Measurements from ENCODE around the gene ATP1A2. TPM values are rescaled to one million over a fixed set of nuclear protein-coding genes. Genes with fewer than 3 reads are reported as not detected.

Gene ATP1A2
- total RNA-seq, 4 donors from 2014 or later, result 1.1 to 5.8 (median 5.0) TPM

GRCh38 chr1:160082926-160083325 lies 32.6 kb upstream of the ATP1A2 start:
- WGBS, 2 donors, result 67 to 68% methylated on average over 3 of the region's 3 CpGs

DNA sequence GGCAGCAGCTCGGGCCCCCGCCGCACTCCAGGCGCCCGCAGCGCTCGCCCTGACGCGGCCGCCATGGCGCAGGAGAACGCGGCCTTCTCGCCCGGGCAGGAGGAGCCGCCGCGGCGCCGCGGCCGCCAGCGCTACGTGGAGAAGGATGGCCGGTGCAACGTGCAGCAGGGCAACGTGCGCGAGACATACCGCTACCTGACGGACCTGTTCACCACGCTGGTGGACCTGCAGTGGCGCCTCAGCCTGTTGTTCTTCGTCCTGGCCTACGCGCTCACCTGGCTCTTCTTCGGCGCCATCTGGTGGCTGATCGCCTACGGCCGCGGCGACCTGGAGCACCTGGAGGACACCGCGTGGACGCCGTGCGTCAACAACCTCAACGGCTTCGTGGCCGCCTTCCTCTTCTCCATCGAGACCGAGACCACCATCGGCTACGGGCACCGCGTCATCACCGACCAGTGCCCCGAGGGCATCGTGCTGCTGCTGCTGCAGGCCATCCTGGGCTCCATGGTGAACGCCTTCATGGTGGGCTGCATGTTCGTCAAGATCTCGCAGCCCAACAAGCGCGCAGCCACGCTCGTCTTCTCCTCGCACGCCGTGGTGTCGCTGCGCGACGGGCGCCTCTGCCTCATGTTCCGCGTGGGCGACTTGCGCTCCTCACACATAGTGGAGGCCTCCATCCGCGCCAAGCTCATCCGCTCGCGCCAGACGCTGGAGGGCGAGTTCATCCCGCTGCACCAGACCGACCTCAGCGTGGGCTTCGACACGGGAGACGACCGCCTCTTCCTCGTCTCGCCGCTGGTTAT lies 31.4 kb upstream of the ATP1A2 start:
- WGBS, 2 donors, result 47 to 54% methylated on average over 49 to 70 of the region's 96 CpGs

More at GRCh38 chr1:160082926-160083325, 32.6 kb upstream of the ATP1A2 start:
- TF ChIP-seq, protein P1, sequence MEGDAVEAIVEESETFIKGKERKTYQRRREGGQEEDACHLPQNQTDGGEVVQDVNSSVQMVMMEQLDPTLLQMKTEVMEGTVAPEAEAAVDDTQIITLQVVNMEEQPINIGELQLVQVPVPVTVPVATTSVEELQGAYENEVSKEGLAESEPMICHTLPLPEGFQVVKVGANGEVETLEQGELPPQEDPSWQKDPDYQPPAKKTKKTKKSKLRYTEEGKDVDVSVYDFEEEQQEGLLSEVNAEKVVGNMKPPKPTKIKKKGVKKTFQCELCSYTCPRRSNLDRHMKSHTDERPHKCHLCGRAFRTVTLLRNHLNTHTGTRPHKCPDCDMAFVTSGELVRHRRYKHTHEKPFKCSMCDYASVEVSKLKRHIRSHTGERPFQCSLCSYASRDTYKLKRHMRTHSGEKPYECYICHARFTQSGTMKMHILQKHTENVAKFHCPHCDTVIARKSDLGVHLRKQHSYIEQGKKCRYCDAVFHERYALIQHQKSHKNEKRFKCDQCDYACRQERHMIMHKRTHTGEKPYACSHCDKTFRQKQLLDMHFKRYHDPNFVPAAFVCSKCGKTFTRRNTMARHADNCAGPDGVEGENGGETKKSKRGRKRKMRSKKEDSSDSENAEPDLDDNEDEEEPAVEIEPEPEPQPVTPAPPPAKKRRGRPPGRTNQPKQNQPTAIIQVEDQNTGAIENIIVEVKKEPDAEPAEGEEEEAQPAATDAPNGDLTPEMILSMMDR (IDR thresholded peaks at IDR 0.05), result no peak
- no peak for TF ChIP-seq POLR2A (IDR thresholded peaks at IDR 0.05)
- no peak for DNase-seq (ENCODE audit: low spot score in 2 of 2)
- H3K4me3 ChIP-seq (ENCODE audit: low read depth, poor library complexity, severe bottlenecking), result no peak overlapping the region
- intact Hi-C loops (cut with DNase I; ENCODE audit: low total_unique reads), result no loop called here

GRCh38 chr1:160084771-160085321 lies 30.7 kb upstream of the ATP1A2 start:
- intact Hi-C loops (cut with DNase I; ENCODE audit: low total_unique reads), result no loop called here
- 88% methylated on average over 30 of the region's 30 CpGs for WGBS, 2 donors
- H3K4me3 ChIP-seq (ENCODE audit: low read depth, poor library complexity, severe bottlenecking), result no peak overlapping the region
- TF ChIP-seq, protein P1 (IDR thresholded peaks at IDR 0.05), result no peak
- no peak for TF ChIP-seq POLR2A (IDR thresholded peaks at IDR 0.05)
- no peak for DNase-seq (ENCODE audit: low spot score in 2 of 2)

More for the DNA sequence above, 31.4 kb upstream of the ATP1A2 start:
- H3K4me3 ChIP-seq (ENCODE audit: low read depth, poor library complexity, severe bottlenecking), result no peak overlapping the region
- TF ChIP-seq POLR2A (IDR thresholded peaks at IDR 0.05), result no peak
- no peak for DNase-seq (ENCODE audit: low spot score in 2 of 2)
- intact Hi-C loops (cut with DNase I; ENCODE audit: low total_unique reads), result no loop called here

DNA sequence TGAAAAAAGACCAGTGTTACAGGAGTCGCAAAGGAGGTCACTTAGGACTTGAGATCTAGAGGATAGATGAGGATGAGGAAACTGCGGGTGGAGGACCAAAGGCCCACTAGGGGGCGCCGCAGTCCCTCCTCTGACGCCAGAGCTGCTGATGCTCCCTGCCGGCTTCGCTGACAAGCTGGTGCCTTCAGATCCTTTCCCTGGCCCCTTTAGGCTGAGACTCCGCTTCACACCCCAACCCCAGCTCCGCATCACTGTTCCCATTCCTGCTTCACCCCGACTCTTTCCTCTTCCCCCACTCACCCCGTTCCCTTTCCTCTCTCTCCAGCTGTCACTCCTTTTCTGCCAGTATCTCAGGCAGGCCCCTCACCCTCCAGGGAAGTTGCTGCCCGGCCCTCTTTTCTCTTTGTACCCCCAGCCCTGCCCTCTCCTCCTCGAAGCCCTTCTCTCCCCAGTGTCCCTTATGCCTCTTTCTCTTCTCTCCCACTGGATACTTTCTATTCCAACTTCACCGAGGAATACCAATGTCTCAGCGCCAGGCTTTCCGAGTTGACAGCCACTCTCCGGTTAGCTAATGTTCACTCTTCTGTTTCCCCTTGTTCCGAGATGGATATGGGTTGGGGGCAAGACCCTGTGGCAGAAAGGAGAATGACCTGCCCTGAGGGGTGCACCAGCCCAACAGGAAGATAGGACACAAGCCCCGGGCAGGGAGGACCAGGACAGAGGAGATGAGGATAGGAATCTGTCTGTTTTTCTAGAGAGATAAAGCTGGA lies 29.7 kb upstream of the ATP1A2 start:
- intact Hi-C loops (cut with DNase I; ENCODE audit: low total_unique reads), result no loop called here
- DNase-seq (ENCODE audit: low spot score in 2 of 2), result peak; percentile 63 to 95
- TF ChIP-seq, protein P1 (IDR thresholded peaks at IDR 0.05), result peak in 1 of 3 donors; percentile 49
- TF ChIP-seq POLR2A (IDR thresholded peaks at IDR 0.05), result no peak
- 55 to 61% methylated on average over 19 of the region's 19 CpGs for WGBS, 2 donors
- H3K4me3 ChIP-seq (ENCODE audit: low read depth, poor library complexity, severe bottlenecking), result no peak overlapping the region

DNA sequence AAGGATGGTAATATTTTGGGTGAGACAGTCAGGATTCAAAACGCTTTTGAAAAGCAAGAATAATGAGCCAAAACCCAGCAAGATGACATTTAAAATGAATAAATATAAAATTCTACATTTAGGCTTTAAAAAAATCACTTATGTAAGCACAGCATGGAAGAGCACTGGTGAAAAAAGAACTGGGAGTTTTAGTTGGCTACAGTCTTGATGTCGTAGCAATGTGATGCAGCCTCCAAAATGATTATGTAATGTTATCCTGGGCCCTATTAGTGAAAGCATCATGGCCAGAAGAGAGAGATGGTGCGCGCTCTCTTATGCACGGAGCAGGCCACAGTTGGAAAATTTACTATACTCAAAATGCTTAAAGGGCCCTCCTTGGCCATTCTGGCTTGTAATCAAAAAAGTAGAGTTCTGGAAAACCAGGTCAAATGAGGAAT lies 29.1 kb upstream of the ATP1A2 start:
- WGBS, 2 donors, result 55 to 64% methylated on average over 5 of the region's 5 CpGs
- no peak for DNase-seq (ENCODE audit: low spot score in 2 of 2)
- intact Hi-C loops (cut with DNase I; ENCODE audit: low total_unique reads), result no loop called here
- H3K4me3 ChIP-seq (ENCODE audit: low read depth, poor library complexity, severe bottlenecking), result no peak overlapping the region
- TF ChIP-seq, protein P1 (IDR thresholded peaks at IDR 0.05), result no peak
- no peak for TF ChIP-seq POLR2A (IDR thresholded peaks at IDR 0.05)
